Spleen (tissue), 11 donors: ENCODE measurements around the gene PAFAH1B1. TPM values are rescaled to one million over a fixed set of nuclear protein-coding genes. Genes with fewer than 3 reads are reported as not detected.

Experiments
- DNase-seq: peaks from one replicate; pipeline ENCODE4 v3.0.0-alpha.2; 2020
- H3K27ac ChIP-seq, 8 donors: fragments of 200-600 bp; sonication (generic) in 7 of 8; 1 replicate in 4 of 8; 2 replicates in 4 of 8; pipeline versions ENCODE4 v1.5.0 to v1.8.0; 2016 to 2021; ENCODE audit warnings: inconsistent platforms in 4 of 8, mild to moderate bottlenecking in 4 of 8, moderate library complexity in 1 of 8
- H3K27me3 ChIP-seq, 7 donors: fragments of 200-600 bp; sonication (generic) in 6 of 7; replicated peaks in 1 of 7; 1 replicate in 4 of 7; 2 replicates in 3 of 7; pipeline versions ENCODE4 v1.5.0 to v1.8.0; 2016 to 2021; ENCODE audit warnings: inconsistent platforms in 3 of 7, mild to moderate bottlenecking in 1 of 7
- H3K36me3 ChIP-seq, 6 donors: fragments of 200-600 bp; sonication (generic) in 5 of 6; 1 replicate in 4 of 6; 2 replicates in 2 of 6; pipeline versions ENCODE4 v1.5.0 to v1.8.0; 2016 to 2021; ENCODE audit warnings: inconsistent platforms in 2 of 6
- H3K4me1 ChIP-seq, 6 donors: fragments of 200-600 bp; sonication (generic) in 5 of 6; 1 replicate in 3 of 6; 2 replicates in 3 of 6; pipeline versions ENCODE4 v1.5.0 to v1.8.0; 2016 to 2021; ENCODE audit warnings: inconsistent platforms in 3 of 6
- H3K4me3 ChIP-seq, 8 donors: fragments of 200-600 bp; sonication (generic) in 7 of 8; 1 replicate in 4 of 8; 2 replicates in 4 of 8; pipeline versions ENCODE4 v1.5.0 to v1.8.0; 2016 to 2021; ENCODE audit warnings: inconsistent platforms in 4 of 8, mild to moderate bottlenecking in 4 of 8, moderate library complexity in 2 of 8
- H3K9me3 ChIP-seq, 8 donors: fragments of 200-600 bp; sonication (generic) in 7 of 8; 1 replicate in 4 of 8; 2 replicates in 4 of 8; pipeline versions ENCODE4 v1.5.0 to v1.8.0; 2016 to 2021; ENCODE audit warnings: inconsistent platforms in 4 of 8
- POLR2A ChIP-seq, 3 donors: fragments of 450-650 bp; IDR thresholded peaks; one replicate each; pipeline ENCODE4 v1.5.1; 2017; ENCODE audit warnings: antibody characterized with exemption in 3 of 3, mild to moderate bottlenecking in 1 of 3
- POLR2AphosphoS5 ChIP-seq, 3 donors: sonication (generic); formaldehyde crosslinking; IDR thresholded peaks; one replicate each; pipeline ENCODE4 v1.5.1; 2017; ENCODE audit warnings: antibody characterized with exemption in 3 of 3
- WGBS, 5 donors: extraction: QIAGEN DNeasy Blood & Tissue Kit in 3 of 5; methylation state at CpG; one replicate each; pipeline versions ENCODE4 v1.1.5 to v1.1.7; 2013 to 2018; 5-methylcytosine and 5-hydroxymethylcytosine counted together
- intact Hi-C: fragments of 100-400 bp; cut with DNase I; formaldehyde crosslinking; loops from one replicate; pipeline ENCODE4 v1.15.0; 2023; ENCODE audit warnings: low total_unique reads
- polyA plus RNA-seq, 3 donors: library from polyadenylated mRNA; stranded (reverse); fragments of 200-250 nt; gene quantifications; one replicate each; pipeline ENCODE4 v1.2.1, GENCODE V29; 2013
- total RNA-seq, 7 donors: library from RNA; depleted of rRNA in 3 of 7; stranded (reverse); fragments of >200 nt in 3 of 7; fragmentation: NEBNext Ultra II Directional in 4 of 7; extraction: Animal tissue kit (Norgen Biotek cat#: 25700) in 4 of 7; gene quantifications; one replicate each; pipeline versions ENCODE4 v1.1.0 to v1.2.1, GENCODE V29; 2016 to 2021
- TF ChIP-seq, protein P1 (sequence below), 11 experiments: fragments of 200-600 bp in 7 of 11; fragments of 450-650 bp in 4 of 11; sonication (generic) in 4 of 11; IDR thresholded peaks in 8 of 11; conservative IDR thresholded peaks in 3 of 11; 1 replicate in 7 of 11; 2 replicates in 4 of 11; pipeline versions ENCODE4 v1.4.0 to v1.8.0; 2016 to 2021; ENCODE audit warnings: antibody characterized with exemption in 11 of 11, inconsistent platforms in 4 of 11, mild to moderate bottlenecking in 1 of 11
- donor health status: healthy with polysubstance abuse.
- donor health status: DM: no; HTN: no; CAD: no; lungs with moderate emphysema.
- donor health status: DM: no; HTN: no; CAD: no.
- donor health status: Bipolar disorder and iron deficiency.
- donor health status: healthy.
- donor health status: DM: no; HTN: no; CAD: no.
- donor health status: DM: yes; HTN: yes; CAD: no.

The PAFAH1B1 gene
- total and polyA plus RNA-seq, 10 donors, result 20.8 to 175 (median 104) TPM

DNA sequence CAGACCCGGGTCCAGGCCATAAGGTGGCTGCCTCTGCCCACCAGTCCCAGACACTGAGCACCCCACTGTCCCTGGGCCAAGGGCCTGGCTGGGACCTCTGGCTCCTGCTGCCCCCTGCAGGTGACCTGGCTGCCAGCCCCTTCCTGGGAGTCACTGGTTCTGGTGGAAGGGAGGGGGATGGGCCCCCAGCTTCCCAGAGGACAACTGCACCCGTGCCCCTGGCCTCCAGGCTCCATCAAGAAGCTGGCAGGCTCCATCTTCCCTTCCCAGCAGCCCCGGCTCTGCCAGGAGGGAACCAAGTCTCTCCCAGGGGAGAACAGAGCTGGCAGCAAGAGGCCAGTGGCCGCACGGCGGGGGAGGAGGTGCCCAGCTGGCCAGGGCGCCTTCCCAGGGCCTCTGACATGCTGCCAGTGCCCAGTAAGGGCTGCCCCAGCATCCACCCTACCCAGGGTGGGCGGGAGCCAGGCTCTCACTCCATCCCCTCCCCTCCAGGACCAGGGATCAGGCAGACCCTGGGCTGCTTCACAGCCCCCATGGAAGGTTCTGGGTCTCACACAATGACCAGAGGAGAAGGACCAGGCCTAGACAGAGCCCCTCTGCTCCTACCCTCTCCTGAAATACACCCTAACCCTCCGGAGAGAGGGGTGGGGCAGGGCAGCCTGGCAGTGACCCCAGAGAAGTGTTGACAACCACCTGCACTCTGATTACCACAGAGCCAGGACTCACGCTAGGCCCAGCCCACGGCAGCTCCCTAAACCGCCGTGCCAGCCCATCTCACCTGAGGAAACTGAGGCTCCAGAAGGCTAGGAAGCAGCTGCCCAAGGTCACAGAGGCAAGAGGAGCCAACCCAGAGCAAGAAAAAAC, 114.5 kb downstream of the PAFAH1B1 start:
- DNase-seq, result peak; percentile 76
- intact Hi-C loops, result no loop called here
- 67 to 89% (median 79%) methylated on average over 5 to 13 of the region's 13 CpGs for WGBS, 5 donors
- Histone ChIP-seq H3K4me3 (no peak overlapping the region), H3K27ac (peak overlapping the region in 3 of 8 donors; percentile 14 to 90 (median 85)), H3K27me3 (no peaks in the 10 kb centered on the region), H3K4me1 (peaks cover 39 to 74% (median 53%) of the 10 kb centered on the region in 6 donors), H3K9me3 (no peaks in the 10 kb centered on the region), H3K36me3 (peaks cover 0 to 20% (median 15%) of the 10 kb centered on the region in 6 donors)
- TF ChIP-seq POLR2AphosphoS5 (IDR thresholded peaks at IDR 0.05) (no peak), POLR2A (IDR thresholded peaks at IDR 0.05) (no peak)
- TF ChIP-seq, protein P1, sequence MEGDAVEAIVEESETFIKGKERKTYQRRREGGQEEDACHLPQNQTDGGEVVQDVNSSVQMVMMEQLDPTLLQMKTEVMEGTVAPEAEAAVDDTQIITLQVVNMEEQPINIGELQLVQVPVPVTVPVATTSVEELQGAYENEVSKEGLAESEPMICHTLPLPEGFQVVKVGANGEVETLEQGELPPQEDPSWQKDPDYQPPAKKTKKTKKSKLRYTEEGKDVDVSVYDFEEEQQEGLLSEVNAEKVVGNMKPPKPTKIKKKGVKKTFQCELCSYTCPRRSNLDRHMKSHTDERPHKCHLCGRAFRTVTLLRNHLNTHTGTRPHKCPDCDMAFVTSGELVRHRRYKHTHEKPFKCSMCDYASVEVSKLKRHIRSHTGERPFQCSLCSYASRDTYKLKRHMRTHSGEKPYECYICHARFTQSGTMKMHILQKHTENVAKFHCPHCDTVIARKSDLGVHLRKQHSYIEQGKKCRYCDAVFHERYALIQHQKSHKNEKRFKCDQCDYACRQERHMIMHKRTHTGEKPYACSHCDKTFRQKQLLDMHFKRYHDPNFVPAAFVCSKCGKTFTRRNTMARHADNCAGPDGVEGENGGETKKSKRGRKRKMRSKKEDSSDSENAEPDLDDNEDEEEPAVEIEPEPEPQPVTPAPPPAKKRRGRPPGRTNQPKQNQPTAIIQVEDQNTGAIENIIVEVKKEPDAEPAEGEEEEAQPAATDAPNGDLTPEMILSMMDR (IDR thresholded peaks at IDR 0.05 in 8 of 11, conservative IDR thresholded peaks at IDR 0.05 in 3 of 11), result peak in 3 of 11 experiments; percentile 7 to 37 (median 11)

DNA sequence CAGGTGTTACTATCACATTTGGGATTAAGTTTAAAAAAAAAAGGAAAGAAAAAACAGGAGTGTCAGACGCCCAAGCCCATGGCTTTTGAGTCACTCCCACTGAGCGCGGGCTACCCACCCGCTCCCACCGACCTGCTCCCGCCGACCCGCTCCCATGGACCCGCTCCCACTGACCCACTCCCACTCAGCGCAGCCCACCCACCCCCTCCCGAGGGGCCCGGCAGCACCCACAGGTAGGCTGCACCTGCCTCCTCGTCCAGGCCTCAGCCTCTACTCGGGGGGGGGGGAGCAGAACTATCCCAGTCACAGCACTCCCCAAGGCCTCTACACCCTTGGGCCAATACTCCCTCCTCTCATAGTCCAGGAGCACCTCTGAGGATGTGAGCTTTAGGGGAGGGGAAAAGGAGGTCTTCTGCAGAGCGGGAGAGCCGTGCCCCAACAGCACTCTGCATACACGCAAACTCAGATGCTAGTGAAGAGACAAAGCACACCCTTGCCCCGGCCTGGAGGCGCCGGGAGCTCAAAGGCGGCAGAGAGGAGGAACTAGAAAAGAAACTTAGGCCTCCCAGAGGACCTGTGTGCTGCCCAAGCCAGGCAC, 115.2 kb downstream of the PAFAH1B1 start:
- H3K27ac ChIP-seq, result peak overlapping the region in 7 of 8 donors; percentile 3 to 90 (median 83)
- TF ChIP-seq POLR2A (IDR thresholded peaks at IDR 0.05), result no peak
- TF ChIP-seq POLR2AphosphoS5 (IDR thresholded peaks at IDR 0.05), result no peak
- TF ChIP-seq, protein P1 (IDR thresholded peaks at IDR 0.05 in 8 of 11, conservative IDR thresholded peaks at IDR 0.05 in 3 of 11), result no peak
- peak overlapping the region in 3 of 8 donors; percentile 92 to 98 (median 97) for H3K4me3 ChIP-seq
- intact Hi-C loops, result no loop called here
- peaks cover 39 to 81% (median 54%) of the 10 kb centered on the region in 6 donors for H3K4me1 ChIP-seq
- peaks cover 0 to 12% (median 7%) of the 10 kb centered on the region in 6 donors for H3K36me3 ChIP-seq
- H3K9me3 ChIP-seq, result no peaks in the 10 kb centered on the region
- H3K27me3 ChIP-seq, result no peaks in the 10 kb centered on the region
- no peak for DNase-seq
- 74 to 91% (median 83%) methylated on average over 19 to 21 of the region's 21 CpGs for WGBS, 5 donors

DNA sequence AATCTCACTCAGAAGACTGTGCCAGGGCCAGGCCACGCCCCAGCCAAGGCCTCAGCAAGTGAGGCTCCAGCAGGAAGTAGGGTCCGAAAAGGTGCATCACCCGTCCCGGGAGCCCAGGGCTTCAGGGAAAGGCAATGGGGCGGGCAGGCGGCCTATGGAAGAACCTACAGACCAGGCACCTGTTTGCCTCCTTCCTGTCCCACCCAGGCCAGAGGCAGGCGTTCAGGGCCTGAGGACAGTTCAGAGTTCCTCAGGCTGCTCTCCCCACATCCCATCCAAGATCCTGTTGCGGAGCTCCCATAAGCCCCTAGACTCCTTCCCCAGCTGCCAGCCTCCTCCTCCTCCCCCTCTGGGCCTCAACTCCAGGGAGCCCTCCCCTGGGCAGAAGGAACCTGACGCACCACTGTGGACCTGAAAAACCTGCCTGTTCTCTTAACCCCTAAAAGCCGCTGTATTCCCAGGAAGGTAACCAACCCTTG, 115.8 kb downstream of the PAFAH1B1 start:
- Histone ChIP-seq H3K27me3 (no peaks in the 10 kb centered on the region), H3K4me3 (peak overlapping the region in 4 of 8 donors; percentile 92 to 98 (median 96)), H3K27ac (peak overlapping the region in 7 of 8 donors; percentile 3 to 90 (median 83)), H3K36me3 (peaks cover 0 to 7% (median 2%) of the 10 kb centered on the region in 6 donors), H3K9me3 (no peaks in the 10 kb centered on the region), H3K4me1 (peaks cover 39 to 81% (median 54%) of the 10 kb centered on the region in 6 donors)
- no peak for TF ChIP-seq POLR2A (IDR thresholded peaks at IDR 0.05)
- peak in 1 of 3 donors; percentile 32 for TF ChIP-seq POLR2AphosphoS5 (IDR thresholded peaks at IDR 0.05)
- intact Hi-C loops, result no loop called here
- no peak for DNase-seq
- 51 to 70% (median 57%) methylated on average over 9 to 10 of the region's 10 CpGs for WGBS, 5 donors

DNA sequence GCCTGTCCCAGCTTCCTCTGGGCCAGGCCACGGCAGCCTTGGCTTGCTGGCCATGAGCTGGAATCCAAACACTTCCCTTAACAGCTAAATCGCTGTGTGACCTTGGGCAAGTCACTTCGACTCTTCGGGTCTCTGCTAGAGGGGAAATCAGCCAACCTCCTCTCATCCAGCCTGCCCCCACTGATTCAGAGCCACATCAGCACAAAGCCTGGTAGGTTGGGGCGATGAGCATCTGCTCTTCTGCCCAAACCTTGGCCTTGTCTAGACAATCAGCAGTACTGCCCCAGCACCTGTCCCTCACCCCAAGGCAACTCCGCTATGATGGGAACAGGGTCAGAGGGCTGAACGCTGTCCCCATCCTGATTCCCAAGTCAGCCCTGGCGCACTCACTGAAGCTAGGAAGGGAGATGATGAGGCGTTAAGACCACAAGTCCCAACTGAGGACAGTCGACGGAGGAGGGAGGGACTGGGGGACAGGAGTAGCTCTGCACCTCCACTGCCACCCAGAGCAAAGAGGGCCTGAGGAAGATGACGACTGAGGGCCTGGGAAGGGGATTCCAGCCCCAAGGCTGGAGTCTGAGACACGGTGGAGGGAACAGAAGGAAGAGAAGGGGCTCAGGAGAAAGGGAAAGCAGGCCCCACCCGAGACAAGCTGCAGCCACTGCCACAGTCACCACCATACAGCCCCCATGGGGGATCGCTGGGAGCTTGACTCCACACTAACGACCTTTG, 116.8 kb downstream of the PAFAH1B1 start:
- no peaks in the 10 kb centered on the region for H3K27me3 ChIP-seq
- 35 to 50% (median 36%) methylated on average over 16 of the region's 16 CpGs for WGBS, 5 donors
- H3K4me3 ChIP-seq, result peak overlapping the region; percentile 89 to 98 (median 93)
- no peaks in the 10 kb centered on the region for H3K9me3 ChIP-seq
- intact Hi-C loops, result no loop called here
- H3K36me3 ChIP-seq, result no peaks in the 10 kb centered on the region
- H3K27ac ChIP-seq, result peak overlapping the region in 6 of 8 donors; percentile 58 to 90 (median 84)
- no peak for DNase-seq
- TF ChIP-seq POLR2AphosphoS5 (IDR thresholded peaks at IDR 0.05), result peak in 2 of 3 donors; percentile 26 to 51
- TF ChIP-seq, protein P1 (IDR thresholded peaks at IDR 0.05 in 8 of 11, conservative IDR thresholded peaks at IDR 0.05 in 3 of 11), result no peak
- H3K4me1 ChIP-seq, result peaks cover 39 to 78% (median 54%) of the 10 kb centered on the region in 6 donors
